ENCODE data around the gene FCER2.

- TF ChIP-seq CTCF (IDR thresholded peaks at IDR 0.05; ENCODE audit: borderline replicate concordance, extremely low read depth, low read length, poor library complexity, severe bottlenecking): no peak
- no peak for TF ChIP-seq EZH2 (IDR thresholded peaks at IDR 0.05; ENCODE audit: borderline replicate concordance, low read depth, low read length, severe bottlenecking)
Measured at GRCh38 chr19:7732045-7732444, 30.1 kb upstream of the FCER2 start, which contains the start of gene CLEC4G.
